ENCODE data around the gene TRMT5. TPM values are rescaled to one million over a fixed set of nuclear protein-coding genes. Genes with fewer than 3 reads are reported as not detected.

The TRMT5 gene, protein sequence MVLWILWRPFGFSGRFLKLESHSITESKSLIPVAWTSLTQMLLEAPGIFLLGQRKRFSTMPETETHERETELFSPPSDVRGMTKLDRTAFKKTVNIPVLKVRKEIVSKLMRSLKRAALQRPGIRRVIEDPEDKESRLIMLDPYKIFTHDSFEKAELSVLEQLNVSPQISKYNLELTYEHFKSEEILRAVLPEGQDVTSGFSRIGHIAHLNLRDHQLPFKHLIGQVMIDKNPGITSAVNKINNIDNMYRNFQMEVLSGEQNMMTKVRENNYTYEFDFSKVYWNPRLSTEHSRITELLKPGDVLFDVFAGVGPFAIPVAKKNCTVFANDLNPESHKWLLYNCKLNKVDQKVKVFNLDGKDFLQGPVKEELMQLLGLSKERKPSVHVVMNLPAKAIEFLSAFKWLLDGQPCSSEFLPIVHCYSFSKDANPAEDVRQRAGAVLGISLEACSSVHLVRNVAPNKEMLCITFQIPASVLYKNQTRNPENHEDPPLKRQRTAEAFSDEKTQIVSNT
- total RNA-seq: 14.1 and 15.5 TPM in 2 replicates

DNA sequence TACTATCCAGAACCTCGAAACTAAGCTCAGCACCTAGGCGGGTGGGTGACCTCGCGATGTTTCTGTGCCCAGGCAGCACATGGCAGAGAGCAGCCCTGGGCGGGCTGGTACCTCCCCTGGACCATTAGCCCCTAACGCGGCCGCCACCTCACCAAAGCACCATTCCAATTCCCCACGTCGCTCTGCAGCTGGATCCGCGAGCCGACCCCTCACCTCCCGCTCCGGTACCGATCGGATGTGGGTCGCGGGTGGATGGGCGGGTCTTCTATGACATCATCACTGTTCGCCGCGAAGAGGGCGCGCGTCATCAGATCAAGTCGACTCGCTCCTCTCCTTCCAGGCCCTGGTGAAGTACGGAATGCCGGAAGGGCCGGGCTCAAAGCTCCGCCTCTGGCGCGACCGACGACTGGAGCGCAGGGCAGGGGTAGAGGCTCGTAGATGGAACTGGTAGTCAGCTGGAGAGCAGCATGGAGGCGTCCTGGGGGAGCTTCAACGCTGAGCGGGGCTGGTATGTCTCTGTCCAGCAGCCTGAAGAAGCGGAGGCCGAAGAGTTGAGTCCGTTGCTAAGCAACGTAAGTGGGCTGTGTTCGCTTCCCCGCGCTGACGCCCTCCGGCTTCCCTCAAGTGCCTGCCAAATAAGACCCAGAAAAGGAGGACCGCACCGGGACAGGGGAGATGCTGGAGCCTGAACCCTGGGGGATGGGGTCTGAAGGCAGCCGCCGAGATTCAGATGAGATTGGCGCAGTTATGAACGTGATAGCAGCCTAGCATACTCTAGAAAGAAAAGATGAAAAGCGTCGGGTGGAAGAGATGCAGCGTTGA is at the start of gene TRMT5, which contains the start of gene SLC38A6:
Gene TRMT5, minus strand, starts transcription at position 269 of the 822 bp plus-strand sequence. Its CDS starts 106 bp downstream, at position 163.
Gene SLC38A6, plus strand, starts transcription at position 435 of the 822 bp plus-strand sequence. Its CDS starts 33 bp downstream, at position 468.
- no peak within 1 kb of the TSS for H3K4me3 Mint-ChIP-seq (ENCODE audit: low read depth)
- H3K9me3 Mint-ChIP-seq: no peaks in the 10 kb centered on the region
- H3K4me1 Mint-ChIP-seq (ENCODE audit: low read depth): peaks cover 28% of the 10 kb centered on the region
- intact Hi-C loops (cut with micrococcal nuclease): loop anchor here (1.0 to 5.0 kb wide), 3 partner anchors 196 to 258 kb away; no protein-coding TSS in a partner anchor
- H3K27me3 Mint-ChIP-seq (ENCODE audit: low read depth): no peaks in the 10 kb centered on the region
- no peak within 1 kb of the TSS for H3K27ac Mint-ChIP-seq
- peak; percentile 88 for DNase-seq (ENCODE audit: low spot score)
- H3K36me3 Mint-ChIP-seq (ENCODE audit: low read depth): peaks cover 28% of the 10 kb centered on the region

DNA sequence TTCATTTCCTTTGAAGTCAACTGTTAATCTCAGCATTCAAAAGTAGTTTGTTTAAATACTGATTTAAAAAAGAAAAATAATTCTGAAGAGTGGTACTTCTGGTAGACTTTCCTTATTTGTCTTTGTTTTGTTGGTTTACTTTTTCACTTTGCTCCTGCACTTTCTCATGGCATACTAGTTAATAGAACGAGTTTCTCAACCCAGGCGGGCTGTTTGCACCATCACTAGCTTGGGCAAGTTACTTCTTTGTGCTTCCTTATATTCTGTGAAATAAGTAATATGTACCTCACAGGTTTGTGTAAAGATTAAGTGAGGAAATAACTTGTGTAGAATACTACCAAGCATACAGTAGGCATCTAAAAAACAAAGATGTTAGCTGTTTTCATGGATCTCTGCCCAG is 45.6 kb upstream of the TRMT5 start:
- Mint-ChIP-seq H3K36me3 (ENCODE audit: low read depth) (peaks cover 1% of the 10 kb centered on the region), H3K27me3 (ENCODE audit: low read depth) (no peaks in the 10 kb centered on the region), H3K9me3 (no peaks in the 10 kb centered on the region), H3K4me1 (ENCODE audit: low read depth) (peaks cover 9% of the 10 kb centered on the region), H3K4me3 (ENCODE audit: low read depth) (no peak overlapping the region), H3K27ac (no peak overlapping the region)
- DNase-seq (ENCODE audit: low spot score): no peak
- intact Hi-C loops (cut with micrococcal nuclease): loop anchor here (5.0 to 10.0 kb wide), 2 partner anchors 304 to 512 kb away; partner anchors contain the start of gene SIX4

GRCh38 chr14:61025251-61026223 is 44.7 kb upstream of the TRMT5 start:
- H3K27ac Mint-ChIP-seq: no peak overlapping the region
- DNase-seq (ENCODE audit: low spot score): peak; percentile 31
- peaks cover 5% of the 10 kb centered on the region for H3K4me1 Mint-ChIP-seq (ENCODE audit: low read depth)
- H3K4me3 Mint-ChIP-seq (ENCODE audit: low read depth): no peak overlapping the region
- intact Hi-C loops (cut with micrococcal nuclease): loop anchor here (1.0 to 10.0 kb wide), 5 partner anchors 227 to 511 kb away; partner anchors contain the start of gene SIX4
- H3K9me3 Mint-ChIP-seq: no peaks in the 10 kb centered on the region
- H3K36me3 Mint-ChIP-seq (ENCODE audit: low read depth): no peaks in the 10 kb centered on the region
- H3K27me3 Mint-ChIP-seq (ENCODE audit: low read depth): no peaks in the 10 kb centered on the region

DNA sequence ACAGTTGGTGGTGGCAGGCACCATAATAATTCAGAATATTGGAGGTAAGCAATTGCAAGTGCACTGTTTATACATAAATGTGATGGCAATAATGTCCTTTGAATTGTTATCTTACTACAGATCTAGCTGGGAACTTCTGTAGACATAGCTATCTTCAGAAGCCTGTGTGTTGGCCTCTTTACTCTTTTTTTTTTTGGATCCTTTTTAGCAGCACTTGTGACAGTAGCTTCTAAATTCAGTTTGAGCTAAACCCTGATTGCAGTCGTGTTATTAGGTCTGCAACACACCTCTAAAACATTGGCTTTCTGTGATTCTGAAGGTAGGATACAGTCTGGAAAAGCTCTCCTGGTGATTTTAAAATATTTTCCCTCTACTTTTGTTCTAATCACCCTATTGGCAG is 38.7 kb upstream of the TRMT5 start:
- DNase-seq (ENCODE audit: low spot score): no peak
- H3K27me3 Mint-ChIP-seq (ENCODE audit: low read depth): no peaks in the 10 kb centered on the region
- no peaks in the 10 kb centered on the region for H3K4me1 Mint-ChIP-seq (ENCODE audit: low read depth)
- no peaks in the 10 kb centered on the region for H3K9me3 Mint-ChIP-seq
- no peak overlapping the region for H3K4me3 Mint-ChIP-seq (ENCODE audit: low read depth)
- H3K36me3 Mint-ChIP-seq (ENCODE audit: low read depth): no peaks in the 10 kb centered on the region
- no peak overlapping the region for H3K27ac Mint-ChIP-seq
- intact Hi-C loops (cut with micrococcal nuclease): no loop called here

DNA sequence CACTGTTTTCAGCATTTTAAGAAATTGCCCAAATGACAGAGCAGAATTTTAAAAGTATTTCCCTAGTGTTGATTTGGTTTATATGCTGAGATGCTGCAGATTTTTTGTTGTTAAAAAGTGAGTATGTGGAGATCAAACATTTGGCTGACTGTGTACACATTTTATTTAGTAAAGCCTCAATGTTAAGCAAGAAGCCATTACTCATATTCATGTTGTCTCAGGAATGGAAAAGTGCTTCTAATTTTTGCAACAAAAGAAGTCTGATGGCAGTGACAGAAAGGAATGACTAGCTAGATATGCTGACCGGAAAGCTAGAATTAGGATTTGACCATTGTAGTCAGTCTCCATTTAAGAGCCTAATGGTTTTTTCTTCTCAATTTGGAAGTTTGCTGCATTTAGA is 22.7 kb upstream of the TRMT5 start:
- H3K27ac Mint-ChIP-seq: no peak overlapping the region
- no peak for DNase-seq (ENCODE audit: low spot score)
- no peaks in the 10 kb centered on the region for H3K4me1 Mint-ChIP-seq (ENCODE audit: low read depth)
- H3K4me3 Mint-ChIP-seq (ENCODE audit: low read depth): no peak overlapping the region
- no peaks in the 10 kb centered on the region for H3K36me3 Mint-ChIP-seq (ENCODE audit: low read depth)
- H3K27me3 Mint-ChIP-seq (ENCODE audit: low read depth): no peaks in the 10 kb centered on the region
- no peaks in the 10 kb centered on the region for H3K9me3 Mint-ChIP-seq
- intact Hi-C loops (cut with micrococcal nuclease): no loop called here

DNA sequence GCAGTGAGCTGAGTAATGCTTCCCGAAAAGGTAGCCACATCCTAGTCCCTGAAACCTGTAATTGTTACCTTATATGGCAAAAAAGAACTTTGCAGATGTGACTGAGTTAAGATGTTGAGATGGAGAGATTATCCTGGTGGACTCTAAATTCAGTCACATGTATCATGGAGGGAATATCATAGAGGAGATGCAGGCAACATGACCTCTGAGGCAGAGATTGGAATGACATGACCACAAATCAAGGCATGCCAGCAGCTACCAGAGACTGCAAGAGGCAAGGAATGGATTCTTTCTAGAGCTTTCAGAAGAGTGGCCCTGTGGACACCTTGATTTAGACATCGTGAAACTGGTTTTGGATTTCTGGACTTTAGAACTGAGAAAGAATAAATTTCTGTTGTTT is 18.7 kb upstream of the TRMT5 start:
- no peak for DNase-seq (ENCODE audit: low spot score)

GRCh38 chr14:60998617-60999016 is 17.7 kb upstream of the TRMT5 start:
- no peak overlapping the region for H3K4me3 Mint-ChIP-seq (ENCODE audit: low read depth)
- H3K27ac Mint-ChIP-seq: no peak overlapping the region

More for the DNA sequence above, 18.7 kb upstream of the TRMT5 start:
- Mint-ChIP-seq H3K27me3 (ENCODE audit: low read depth) (no peaks in the 10 kb centered on the region), H3K36me3 (ENCODE audit: low read depth) (no peaks in the 10 kb centered on the region), H3K9me3 (no peaks in the 10 kb centered on the region), H3K4me1 (ENCODE audit: low read depth) (no peaks in the 10 kb centered on the region), H3K4me3 (ENCODE audit: low read depth) (no peak overlapping the region), H3K27ac (no peak overlapping the region)
- intact Hi-C loops (cut with micrococcal nuclease): no loop called here

DNA sequence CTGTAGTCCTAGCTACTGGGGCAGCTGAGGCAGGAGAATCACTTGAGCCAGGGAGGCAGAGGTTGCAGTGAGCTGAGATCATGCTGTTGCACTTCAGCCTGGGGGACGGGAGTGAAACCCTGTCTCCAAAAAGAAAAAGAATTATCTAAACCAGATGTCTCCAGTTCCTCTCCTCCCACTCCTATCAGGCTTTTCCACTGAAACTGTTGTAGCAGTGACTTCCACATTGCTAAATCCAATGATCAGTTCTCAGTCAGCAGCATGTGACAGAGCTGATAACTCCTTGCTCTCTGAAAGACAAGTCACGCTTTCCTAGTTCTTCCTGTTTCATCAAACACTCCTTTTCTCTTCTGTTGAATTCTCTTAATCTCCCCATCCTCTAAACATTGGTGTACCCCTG is 8.7 kb upstream of the TRMT5 start:
- no peak overlapping the region for H3K27ac Mint-ChIP-seq
- no peaks in the 10 kb centered on the region for H3K9me3 Mint-ChIP-seq
- peaks cover 5% of the 10 kb centered on the region for H3K36me3 Mint-ChIP-seq (ENCODE audit: low read depth)
- intact Hi-C loops (cut with micrococcal nuclease): no loop called here
- no peaks in the 10 kb centered on the region for H3K4me1 Mint-ChIP-seq (ENCODE audit: low read depth)
- DNase-seq (ENCODE audit: low spot score): no peak
- H3K4me3 Mint-ChIP-seq (ENCODE audit: low read depth): no peak overlapping the region
- no peaks in the 10 kb centered on the region for H3K27me3 Mint-ChIP-seq (ENCODE audit: low read depth)

More at GRCh38 chr14:60998617-60999016, 17.7 kb upstream of the TRMT5 start:
- Mint-ChIP-seq H3K9me3 (no peaks in the 10 kb centered on the region), H3K27me3 (ENCODE audit: low read depth) (no peaks in the 10 kb centered on the region), H3K4me1 (ENCODE audit: low read depth) (no peaks in the 10 kb centered on the region), H3K36me3 (ENCODE audit: low read depth) (no peaks in the 10 kb centered on the region)
- DNase-seq (ENCODE audit: low spot score): no peak
- intact Hi-C loops (cut with micrococcal nuclease): no loop called here

DNA sequence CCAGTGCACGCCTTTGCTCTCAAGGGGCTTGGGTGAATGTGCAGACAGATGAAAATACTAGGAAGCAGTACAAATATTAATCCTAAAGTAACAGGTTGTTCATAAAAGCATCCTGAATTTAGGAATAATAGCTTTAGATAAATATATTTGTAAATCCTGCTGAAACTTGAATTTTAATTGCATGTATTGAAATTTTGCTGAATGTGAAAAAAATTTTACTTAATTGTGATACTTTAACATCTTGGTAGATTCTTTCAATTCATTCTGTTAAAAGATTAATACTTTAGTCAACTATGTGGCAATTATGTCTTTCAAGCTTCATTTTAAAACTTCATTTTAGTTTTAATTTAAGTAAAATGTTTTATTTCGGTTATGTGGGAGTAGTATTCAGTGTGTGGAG is 5.6 kb upstream of the TRMT5 start:
- DNase-seq (ENCODE audit: low spot score): no peak
- intact Hi-C loops (cut with micrococcal nuclease): no loop called here
- Mint-ChIP-seq H3K36me3 (ENCODE audit: low read depth) (peaks cover 6% of the 10 kb centered on the region), H3K4me3 (ENCODE audit: low read depth) (no peak overlapping the region), H3K27ac (no peak overlapping the region), H3K27me3 (ENCODE audit: low read depth) (no peaks in the 10 kb centered on the region), H3K9me3 (no peaks in the 10 kb centered on the region), H3K4me1 (ENCODE audit: low read depth) (peaks cover 3% of the 10 kb centered on the region)

GRCh38 chr14:60984196-60984595 is 3.3 kb upstream of the TRMT5 start:
- Mint-ChIP-seq H3K27ac (no peak overlapping the region), H3K4me1 (ENCODE audit: low read depth) (peaks cover 14% of the 10 kb centered on the region), H3K27me3 (ENCODE audit: low read depth) (no peaks in the 10 kb centered on the region), H3K36me3 (ENCODE audit: low read depth) (peaks cover 10% of the 10 kb centered on the region), H3K4me3 (ENCODE audit: low read depth) (no peak overlapping the region), H3K9me3 (no peaks in the 10 kb centered on the region)
- intact Hi-C loops (cut with micrococcal nuclease): loop anchor here (5.0 kb wide), 1 partner anchor 193 kb away; no protein-coding TSS in a partner anchor
- DNase-seq (ENCODE audit: low spot score): no peak

DNA sequence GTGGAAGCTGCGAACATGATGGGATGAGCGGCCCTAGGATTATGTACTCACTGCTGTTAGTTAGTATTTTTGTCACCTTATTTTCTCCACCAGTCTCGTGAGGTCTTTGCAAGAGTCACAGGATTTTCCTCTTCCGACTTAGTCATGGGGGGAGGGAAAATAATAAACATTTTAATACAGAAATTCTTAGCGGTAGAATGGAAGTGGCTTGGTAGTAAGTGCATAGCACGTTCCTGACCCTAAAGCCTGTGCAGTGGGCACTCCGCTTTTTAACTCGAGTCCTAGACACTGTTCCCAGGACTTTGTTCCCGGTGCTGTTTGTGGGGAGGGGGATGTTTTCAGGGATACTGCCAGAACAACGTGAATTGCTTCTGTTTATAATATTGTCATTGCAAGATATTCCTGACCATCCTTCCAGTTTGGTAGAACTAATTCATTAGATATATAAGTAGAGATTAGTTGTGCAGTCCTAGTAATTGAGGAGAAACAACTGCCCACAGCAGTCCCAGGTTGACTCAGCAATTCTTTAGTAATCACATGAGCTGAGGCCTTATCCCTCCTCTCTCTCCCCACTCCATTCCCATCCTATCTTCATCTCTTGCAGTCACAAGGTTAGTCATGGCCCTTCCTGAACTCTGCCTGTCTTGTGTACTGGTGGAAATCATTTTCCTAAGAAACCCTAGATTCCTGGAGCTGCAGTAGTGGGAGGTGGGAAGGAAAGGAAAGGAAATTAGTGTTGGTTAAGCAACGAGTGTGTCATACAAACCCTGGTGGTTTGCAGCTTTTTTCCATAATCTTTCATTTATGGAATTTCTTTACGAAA is 965 bp upstream of the TRMT5 start:
- H3K27me3 Mint-ChIP-seq (ENCODE audit: low read depth): no peaks in the 10 kb centered on the region
- H3K4me1 Mint-ChIP-seq (ENCODE audit: low read depth): peaks cover 24% of the 10 kb centered on the region
- H3K4me3 Mint-ChIP-seq (ENCODE audit: low read depth): no peak overlapping the region
- no peak for DNase-seq (ENCODE audit: low spot score)
- H3K36me3 Mint-ChIP-seq (ENCODE audit: low read depth): peaks cover 21% of the 10 kb centered on the region
- intact Hi-C loops (cut with micrococcal nuclease): loop anchor here (1.0 to 5.0 kb wide), 3 partner anchors 195 to 259 kb away; no protein-coding TSS in a partner anchor
- H3K9me3 Mint-ChIP-seq: no peaks in the 10 kb centered on the region
- H3K27ac Mint-ChIP-seq: no peak overlapping the region

Measured in activated T-helper 2 cell treated with anti-CD3 and anti-CD28 coated beads, Interferon-gamma antibody, Interleukin-2, Interleukin-4, amounts not matched to agents 10 μg/mL and 5 μg/mL and 100 μg/mL, durations not matched to agents 14 hours and 24 hours and 36 hours (primary cell).